MM.1S (cell line): ENCODE results near the gene SUPT3H.

Experiments
- CTCF ChIP-seq: fragments of 300-600 bp; sonication (generic); IDR thresholded peaks from 2 replicates; pipeline ENCODE4 v1.5.1; 2016; ENCODE audit warnings: antibody characterized with exemption, low read length, mixed read lengths
- EZH2 ChIP-seq: fragments of 300-600 bp; sonication (generic); optimal IDR thresholded peaks from 2 replicates; pipeline ENCODE3; 2017; ENCODE audit warnings: low read depth, mild to moderate bottlenecking, antibody characterized with exemption, low read length, mixed read lengths
- EZH2phosphoT487 ChIP-seq: fragments of 300-600 bp; sonication (generic); IDR thresholded peaks from 2 replicates; pipeline ENCODE4 v1.6.1; 2018; ENCODE audit warnings: antibody characterized with exemption, low read length

DNA sequence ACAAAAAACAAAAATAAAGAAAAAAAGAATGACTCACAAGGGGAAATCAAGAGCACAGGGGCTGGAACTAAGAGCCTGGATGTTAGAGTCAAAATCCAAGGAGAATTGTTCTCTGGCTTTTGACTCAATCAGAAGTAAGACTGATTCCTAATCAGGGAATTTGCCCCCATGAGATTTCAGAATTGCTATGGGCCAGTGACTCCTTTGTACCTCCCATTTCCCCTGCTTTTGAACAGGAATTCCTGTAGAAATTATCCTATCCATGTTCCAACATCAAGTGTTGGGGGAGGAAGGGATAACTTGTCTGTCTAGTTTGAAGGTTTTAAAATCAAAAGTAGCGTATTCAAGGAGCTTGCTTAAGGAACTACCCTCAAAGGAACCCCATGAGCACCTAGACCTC is 593.5 kb downstream of the SUPT3H start:
- TF ChIP-seq CTCF (no peak), EZH2 (no peak), EZH2phosphoT487 (no peak)
